Measurements from ENCODE around the gene CCL25. TPM values are rescaled to one million over a fixed set of nuclear protein-coding genes. Genes with fewer than 3 reads are reported as not detected.

CCL25 gene
- total and polyA plus RNA-seq, 2 of the 13 experiments (the other 11 are each of a cell fraction or from before 2014, with no cell fraction given), result not detected

GRCh38 chr19:8064911-8065874 is 12.6 kb downstream of the CCL25 start (continued):
- TF ChIP-seq MXD4 (CRISPR knock-in tag; IDR thresholded peaks at IDR 0.05) (no peak), U2AF2 (IDR thresholded peaks at IDR 0.05; ENCODE audit: low read depth, low read length) (no peak), TBX2 (CRISPR knock-in tag; IDR thresholded peaks at IDR 0.05; ENCODE audit: borderline replicate concordance) (no peak), ZNF891 (CRISPR knock-in tag; IDR thresholded peaks at IDR 0.05) (no peak)

- Histone ChIP-seq H3K9ac (ENCODE audit: insufficient read depth, low read depth, low read length) (no peak overlapping the region), H3K9me3 (ENCODE audit: low read length) (peaks cover 12% of the 10 kb centered on the region; the same call in 1 of the 2 replicates), H3K36me3 (replicated peaks in 1 of 2; ENCODE audit: control insufficient read depth in 1 of 2, insufficient read depth in 2 of 2, low read length in 2 of 2) (no peaks in the 10 kb centered on the region), H3K4me3 (replicated peaks in 1 of 3; ENCODE audit: insufficient read depth in 1 of 3, low read depth in 2 of 3, low read length in 3 of 3) (no peak overlapping the region), H4K20me1 (ENCODE audit: insufficient read depth, low read length) (no peaks in the 10 kb centered on the region), H3K27me3 (ENCODE audit: control insufficient read depth in 1 of 2, insufficient read depth in 2 of 2, low read length in 2 of 2) (0 out of 5 replicates have a peak, but pooled peaks cover 0 to 4% of the 10 kb centered on the region in 2 experiments), H3K79me2 (ENCODE audit: insufficient read depth, low read length) (no peaks in the 10 kb centered on the region), H3K4me2 (ENCODE audit: low read depth, low read length) (no peak overlapping the region), H2AFZ (ENCODE audit: low read length) (no peak overlapping the region), H3K27ac (ENCODE audit: extremely low read length, insufficient read depth, low read length) (no peak overlapping the region), H3K4me1 (ENCODE audit: insufficient read depth, low read length) (no peaks in the 10 kb centered on the region)
- ChIA-PET POLR2A (no interaction called here), CTCF (ENCODE audit: low intra/inter-chr PET ratio, low total read pairs) (no interaction called here)
- ATAC-seq (no peak), DNase-seq (ENCODE audit: low spot score) (no peak), FAIRE-seq (no peak)
- TF ChIP-seq ZSCAN20 (CRISPR knock-in tag; IDR thresholded peaks at IDR 0.05; ENCODE audit: borderline replicate concordance) (no peak), WIZ (CRISPR knock-in tag; IDR thresholded peaks at IDR 0.05) (no peak), ZNF564 (CRISPR knock-in tag; IDR thresholded peaks at IDR 0.05) (no peak), ZNF431 (CRISPR knock-in tag; IDR thresholded peaks at IDR 0.05; ENCODE audit: borderline replicate concordance, low read depth) (no peak), XRCC5 (optimal IDR thresholded peaks at IDR 0.05; ENCODE audit: low read length) (no peak)
- intact Hi-C loops (cut with micrococcal nuclease; ENCODE audit: unreplicated experiment) (no loop called here), in situ Hi-C loops (cut with HindIII; ENCODE audit: extremely low pct_ligation_motif_present, low pct_unique_long_range_greater_than_20kb) (no loop called here)
- 77% methylated on average over 14 of the region's 20 CpGs for WGBS (ENCODE audit: low lambda C conversion rate)
- no TSS peak for BruUV-seq (replicated peaks)
Observed at GRCh38 chr19:8065875-8066261, 13.3 kb downstream of the CCL25 start.

All from HepG2 (cell line).